Astrocyte (in vitro differentiated cells and primary cell): ENCODE measurements around the gene GNMT. TPM values are rescaled to one million over a fixed set of nuclear protein-coding genes. Genes with fewer than 3 reads are reported as not detected.

Source experiments
- DNase-seq: peaks from one replicate; pipeline ENCODE4 v3.0.0-alpha.2; 2010; ENCODE audit warnings: low read depth
- FAIRE-seq: peaks from 2 replicates; lab custom pipeline; 2011; peaks lifted over from hg19 to GRCh38; lab: Jason Lieb, UNC
- H2AFZ ChIP-seq: 2 replicates; pipeline ENCODE4 v1.6.0; 2012; ENCODE audit warnings: low read depth, low read length, inconsistent platforms
- H3K27ac ChIP-seq: 2 replicates; pipeline ENCODE4 v1.5.1; 2011; ENCODE audit warnings: low read depth, low read length, inconsistent platforms
- H3K27me3 ChIP-seq: 2 replicates; pipeline ENCODE4 v1.6.0; 2011; ENCODE audit warnings: low read length, inconsistent platforms; ENCODE audit not compliant: insufficient read depth
- H3K36me3 ChIP-seq: 2 replicates; pipeline ENCODE4 v1.5.1; 2011; ENCODE audit warnings: low read length, inconsistent platforms; ENCODE audit not compliant: insufficient read depth
- H3K4me1 ChIP-seq: 2 replicates; pipeline ENCODE4 v1.5.1; 2011; ENCODE audit warnings: low read length, inconsistent platforms; ENCODE audit not compliant: insufficient read depth
- H3K4me2 ChIP-seq: 2 replicates; pipeline ENCODE4 v1.6.0; 2012; ENCODE audit warnings: low read length, inconsistent platforms
- H3K4me3 ChIP-seq: 2 replicates; pipeline ENCODE4 v1.5.1; 2011; ENCODE audit warnings: low read depth, mild to moderate bottlenecking, low read length, inconsistent platforms; ENCODE audit not compliant: insufficient read depth
- H3K79me2 ChIP-seq: 2 replicates; pipeline ENCODE4 v1.6.0; 2012; ENCODE audit warnings: mild to moderate bottlenecking, low read length, inconsistent platforms; ENCODE audit not compliant: insufficient read depth
- H3K9ac ChIP-seq: 2 replicates; pipeline ENCODE4 v1.6.0; 2012; ENCODE audit warnings: mild to moderate bottlenecking, low read length, inconsistent platforms
- H3K9me3 ChIP-seq: 2 replicates; pipeline ENCODE4 v1.5.1; 2012; ENCODE audit warnings: low read depth, mild to moderate bottlenecking, low read length, inconsistent platforms; ENCODE audit not compliant: insufficient read depth
- H4K20me1 ChIP-seq: 2 replicates; pipeline ENCODE4 v1.6.0; 2012; ENCODE audit warnings: low read length, inconsistent platforms; ENCODE audit not compliant: insufficient read depth
- H3K27ac Mint-ChIP-seq: one replicate; pipeline ENCODE4 v1.8.0; 2021; ENCODE audit warnings: mild to moderate bottlenecking, mixed read lengths; ENCODE audit not compliant: unreplicated experiment
- H3K27me3 Mint-ChIP-seq: one replicate; pipeline ENCODE4 v1.8.0; 2021; ENCODE audit warnings: low read depth, mixed read lengths; ENCODE audit not compliant: unreplicated experiment
- H3K36me3 Mint-ChIP-seq: one replicate; pipeline ENCODE4 v1.8.0; 2021; ENCODE audit warnings: low read depth, mixed read lengths; ENCODE audit not compliant: unreplicated experiment
- H3K4me1 Mint-ChIP-seq: one replicate; pipeline ENCODE4 v1.8.0; 2021; ENCODE audit warnings: low read depth, mixed read lengths; ENCODE audit not compliant: unreplicated experiment
- H3K4me3 Mint-ChIP-seq: one replicate; pipeline ENCODE4 v1.8.0; 2021; ENCODE audit warnings: mild to moderate bottlenecking, moderate library complexity, mixed read lengths; ENCODE audit not compliant: unreplicated experiment
- H3K9me3 Mint-ChIP-seq: one replicate; pipeline ENCODE4 v1.8.0; 2021; ENCODE audit warnings: mild to moderate bottlenecking, mixed read lengths; ENCODE audit not compliant: unreplicated experiment
- CTCF ChIP-seq: IDR thresholded peaks from 2 replicates; pipeline ENCODE4 v1.5.1; 2011; ENCODE audit warnings: low read depth, mild to moderate bottlenecking, inconsistent platforms, low read length, moderate library complexity; ENCODE audit not compliant: insufficient read depth
- EZH2 ChIP-seq: IDR thresholded peaks from 2 replicates; pipeline ENCODE4 v1.6.1; 2012; ENCODE audit warnings: mild to moderate bottlenecking, low read length, inconsistent platforms; ENCODE audit not compliant: insufficient read depth
- total RNA-seq: library from RNA; stranded (reverse); gene quantifications from 2 replicates; pipeline ENCODE4 v1.2.1, GENCODE V29; 2021

Gene GNMT
- total RNA-seq, 1 donor from 2014 or later = 0.68 TPM

- Histone ChIP-seq H3K36me3 (peaks cover 3% of the 10 kb centered on the region), H3K4me1 (peaks cover 22% of the 10 kb centered on the region), H3K79me2 (peaks cover 41% of the 10 kb centered on the region), H3K9ac (peak overlapping the region; percentile 86), H3K9me3 (no peaks in the 10 kb centered on the region), H3K27ac (peak overlapping the region; percentile 52), H3K4me3 (peak overlapping the region; percentile 73), H3K4me2 (peak overlapping the region; percentile 97), H2AFZ (peak overlapping the region; percentile 76), H4K20me1 (peaks cover 47% of the 10 kb centered on the region), H3K27me3 (no peaks in the 10 kb centered on the region)
- H3K4me1 Mint-ChIP-seq = peaks cover 24% of the 10 kb centered on the region
- H3K4me3 Mint-ChIP-seq = peak overlapping the region; percentile 88
- H3K36me3 Mint-ChIP-seq = peaks cover 10% of the 10 kb centered on the region
- TF ChIP-seq EZH2 (no peak), CTCF (no peak)
- DNase-seq (no peak), FAIRE-seq (no peak)
- no peak overlapping the region for H3K27ac Mint-ChIP-seq
- no peaks in the 10 kb centered on the region for H3K9me3 Mint-ChIP-seq
- H3K27me3 Mint-ChIP-seq = no peaks in the 10 kb centered on the region
Observed at GRCh38 chr6:42984924-42985475, 24.4 kb downstream of the GNMT start.

DNA sequence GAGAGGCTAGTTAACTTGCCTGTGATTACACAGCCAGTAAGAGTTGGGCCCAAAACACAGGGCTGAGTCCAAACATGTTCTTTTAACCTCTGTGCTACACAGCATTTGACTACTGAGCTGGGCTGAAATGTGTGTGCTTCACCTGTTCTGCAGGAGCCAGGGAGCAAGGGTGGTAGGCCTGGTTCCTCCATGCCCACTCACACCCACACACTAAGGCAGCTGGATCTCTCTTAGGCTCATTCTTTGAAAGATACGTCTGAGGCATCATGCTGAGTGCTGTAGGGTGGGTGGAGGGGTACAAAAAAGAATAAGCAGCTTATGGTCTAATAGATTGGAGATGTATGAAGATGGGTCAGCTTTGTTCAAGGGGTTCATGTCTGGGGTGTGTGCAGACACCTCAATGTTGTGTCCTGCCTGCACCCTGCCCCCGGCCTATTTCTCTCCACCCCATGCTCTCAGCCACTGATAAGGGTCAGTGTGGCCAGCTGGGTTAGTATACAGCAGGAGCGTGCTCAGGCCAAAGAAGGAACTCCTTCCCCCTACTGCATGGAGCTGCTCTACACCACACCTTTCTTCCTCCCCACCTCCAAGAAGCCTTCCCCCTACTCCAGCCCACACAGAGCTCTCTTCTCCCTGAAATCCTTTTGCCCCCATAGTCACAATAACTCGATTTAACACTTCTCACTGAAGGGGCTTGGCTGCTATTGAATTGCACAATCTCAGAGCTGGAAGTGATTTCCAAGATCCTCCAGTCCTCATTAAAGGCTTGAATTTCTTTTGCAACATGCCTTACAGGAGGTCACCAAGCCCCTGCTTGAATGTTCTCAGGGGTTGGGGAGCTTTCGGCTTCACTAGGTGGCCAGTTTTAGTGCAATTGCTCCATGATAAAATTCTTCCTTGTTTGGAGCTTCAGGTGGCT lies 27.2 kb downstream of the GNMT start:
- peaks cover 58% of the 10 kb centered on the region for H4K20me1 ChIP-seq
- no peak overlapping the region for H3K27ac Mint-ChIP-seq
- no peaks in the 10 kb centered on the region for H3K27me3 ChIP-seq
- DNase-seq (no peak), FAIRE-seq (no peak)
- H3K9me3 ChIP-seq = no peaks in the 10 kb centered on the region
- TF ChIP-seq EZH2 (no peak), CTCF (no peak)
- no peak overlapping the region for H3K9ac ChIP-seq
- peaks cover 24% of the 10 kb centered on the region for H3K4me1 Mint-ChIP-seq
- no peaks in the 10 kb centered on the region for H3K27me3 Mint-ChIP-seq
- H3K4me3 ChIP-seq = no peak overlapping the region
- no peak overlapping the region for H3K27ac ChIP-seq
- H3K4me3 Mint-ChIP-seq = no peak overlapping the region
- H3K4me2 ChIP-seq = peak overlapping the region; percentile 97
- H3K79me2 ChIP-seq = peaks cover 50% of the 10 kb centered on the region
- peaks cover 21% of the 10 kb centered on the region for H3K4me1 ChIP-seq
- peaks cover 10% of the 10 kb centered on the region for H3K36me3 Mint-ChIP-seq
- H3K9me3 Mint-ChIP-seq = no peaks in the 10 kb centered on the region
- H2AFZ ChIP-seq = no peak overlapping the region
- H3K36me3 ChIP-seq = peaks cover 9% of the 10 kb centered on the region
